GM21367 (cell line): ENCODE results near the gene HSBP1L1.
"Not testable (repeated sequence)": the region's sequence is repeated elsewhere in the genome, so short reads cannot be mapped to it uniquely, and the experiment has no call there.

Experiments
- ATAC-seq: cut with Tn5 transposase; IDR thresholded peaks from one replicate; pipeline ENCODE4 v1.9.1; 2021; ENCODE audit not compliant: unreplicated experiment

Gene HSBP1L1

DNA sequence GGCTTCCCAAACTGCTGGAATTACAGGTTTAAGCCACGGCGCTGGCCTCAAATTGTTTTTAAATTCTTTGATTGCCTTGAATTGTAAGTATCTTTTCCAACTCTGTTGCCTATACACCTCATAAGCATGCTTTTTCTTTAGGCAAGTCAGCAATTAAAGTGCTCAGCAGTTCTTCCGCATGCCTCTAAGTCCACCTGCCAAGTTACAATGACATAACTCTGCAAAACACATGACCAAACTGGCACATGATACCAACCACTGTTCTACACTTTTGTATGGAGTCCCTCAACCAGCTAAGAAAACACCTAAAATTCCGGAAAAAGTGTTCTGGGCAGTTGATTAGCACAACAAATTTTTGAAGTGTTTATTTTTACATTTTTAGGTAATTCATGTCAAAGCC, 18.8 kb downstream of the HSBP1L1 start:
- no peak for ATAC-seq

DNA sequence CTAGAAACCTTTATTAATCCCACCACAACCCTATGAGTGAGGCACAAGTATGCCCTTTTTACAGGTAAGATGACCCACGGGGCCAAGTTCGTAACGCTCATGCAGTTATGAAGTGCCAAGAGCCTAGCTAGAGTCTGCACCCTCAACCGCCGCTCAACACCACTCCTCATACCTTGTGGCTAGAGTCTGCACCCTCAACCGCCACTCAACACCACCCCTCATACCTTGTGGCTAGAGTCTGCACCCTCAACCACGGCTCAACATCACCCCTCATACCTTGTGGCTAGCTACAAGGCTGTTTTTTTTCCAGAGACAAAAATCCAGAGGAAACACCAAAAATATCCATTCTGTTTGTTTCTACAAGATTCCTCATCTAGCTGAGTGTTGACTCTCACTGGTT, 19.4 kb downstream of the HSBP1L1 start:
- ATAC-seq, result no peak

GRCh38 chr18:79985172-79985571, 20.7 kb downstream of the HSBP1L1 start:
- no peak for ATAC-seq

GRCh38 chr18:79986726-79987125, 22.3 kb downstream of the HSBP1L1 start:
- no peak for ATAC-seq

DNA sequence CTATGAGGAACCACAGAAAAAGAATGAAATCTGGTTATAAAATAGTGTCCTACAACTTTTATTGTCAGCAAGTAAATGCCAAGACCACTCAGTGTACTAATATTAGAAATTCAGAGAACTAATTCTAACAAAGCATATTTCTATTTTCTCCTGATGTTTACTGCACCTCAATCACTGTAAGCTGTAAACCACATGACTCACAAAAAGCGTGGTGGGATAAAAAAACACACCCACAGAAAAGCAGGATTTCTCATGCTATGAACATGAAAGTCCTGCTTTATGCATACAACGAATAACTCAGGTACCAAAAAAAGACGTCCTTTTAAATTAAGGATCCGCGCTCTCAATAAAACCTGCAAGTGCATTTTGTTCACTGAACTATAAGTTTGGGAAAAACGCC, 23.1 kb downstream of the HSBP1L1 start:
- no peak for ATAC-seq

DNA sequence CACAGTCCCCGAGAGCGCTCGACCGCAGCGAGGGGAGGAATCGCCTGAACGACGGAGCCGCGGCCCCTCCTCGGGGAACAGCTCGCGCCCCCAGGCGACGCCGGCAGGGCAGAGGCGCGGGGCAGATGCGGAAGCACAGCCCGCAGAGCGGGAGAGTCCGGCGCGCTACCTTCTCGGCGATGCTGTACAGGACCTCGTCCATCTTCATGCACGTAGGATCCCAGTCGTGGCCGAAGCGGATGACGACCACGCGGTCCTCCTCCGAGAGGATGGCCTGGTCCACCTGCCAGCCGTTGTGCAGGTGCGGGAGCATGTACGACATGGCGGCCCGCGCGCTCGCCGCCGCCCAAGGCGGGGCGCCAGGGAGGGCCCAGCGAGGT, 23.6 kb downstream of the HSBP1L1 start:
- ATAC-seq, result peak; percentile 56

DNA sequence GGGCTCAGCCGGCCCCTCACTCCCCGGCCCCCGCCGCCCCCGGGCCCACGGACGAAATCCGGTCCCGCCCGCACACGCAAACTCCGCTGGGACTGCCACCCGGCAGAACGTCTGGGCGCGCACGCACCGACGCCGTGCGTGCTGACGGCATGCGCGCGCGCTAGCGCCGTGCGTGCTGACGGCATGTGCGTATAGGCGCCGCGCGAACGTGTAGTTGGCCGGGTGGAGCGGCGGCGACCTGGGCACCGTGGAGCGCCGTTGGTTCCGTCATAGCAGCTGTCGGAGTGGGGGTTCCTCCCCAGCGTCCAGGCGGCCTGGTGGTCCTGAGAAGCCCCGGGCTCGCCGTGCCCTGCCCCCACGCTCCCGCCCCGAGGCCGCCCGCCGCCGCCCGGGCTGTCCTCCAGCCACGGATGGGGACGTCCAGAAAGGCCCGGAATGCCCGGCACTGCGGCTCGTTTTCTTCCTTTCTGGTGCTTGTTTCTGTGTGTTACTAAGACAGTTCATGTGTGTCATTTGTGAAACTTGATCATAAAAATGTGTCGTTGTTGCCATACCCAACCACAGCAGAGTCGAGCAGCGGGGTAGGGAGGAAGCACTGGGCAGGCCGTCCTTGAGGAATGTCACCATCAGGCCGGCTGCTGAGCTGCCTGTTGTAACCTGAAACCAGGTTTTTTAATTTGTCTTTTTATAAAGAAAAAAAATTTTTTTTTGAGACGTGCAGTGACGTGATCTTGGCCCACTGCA, 24.2 kb downstream of the HSBP1L1 start, which contains the start of gene TXNL4A:
TXNL4A (minus strand) TSS at position 113 of the 744 bp plus-strand sequence. CDS start 171 bp downstream, outside the sequence.
- peak; percentile 94 for ATAC-seq

GRCh38 chr18:79989195-79989497, 24.7 kb downstream of the HSBP1L1 start:
- no peak for ATAC-seq

DNA sequence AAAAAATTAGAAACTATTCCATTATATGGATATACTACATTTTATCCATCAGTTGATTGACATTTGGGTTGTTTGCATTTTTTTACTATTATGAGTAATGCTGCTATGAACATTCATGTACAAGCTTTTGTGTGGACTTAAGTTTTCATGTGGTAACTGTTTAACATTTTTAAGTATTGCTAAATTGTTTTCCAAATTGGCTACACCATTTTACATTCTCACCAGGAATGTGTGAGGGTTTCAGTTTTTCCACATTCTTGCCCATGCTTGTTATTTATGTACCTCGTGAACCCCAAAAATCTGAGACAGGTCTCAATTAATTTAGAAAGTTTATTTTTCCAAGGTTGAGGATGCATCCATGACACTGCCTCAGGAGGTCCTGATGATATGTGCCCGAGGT, 27.1 kb downstream of the HSBP1L1 start:
- no peak for ATAC-seq

DNA sequence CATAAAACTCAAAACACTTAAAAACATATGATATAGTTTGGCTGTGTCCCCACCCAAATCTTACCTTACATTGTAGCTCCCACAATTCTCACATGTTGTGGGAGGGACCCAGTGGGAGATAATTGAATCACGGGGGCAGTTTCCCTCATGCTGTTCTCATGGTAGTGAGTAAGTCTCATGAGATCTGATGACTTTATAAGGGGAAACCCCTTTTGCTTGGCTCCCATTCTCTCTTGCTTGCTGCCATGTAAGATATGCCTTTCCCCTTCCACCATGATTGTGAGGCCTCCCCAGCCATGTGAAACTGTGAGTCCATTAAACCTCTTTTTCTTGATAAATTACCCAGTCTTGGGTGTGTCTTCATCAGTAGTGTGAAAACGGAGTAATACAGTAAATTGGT, 35.3 kb downstream of the HSBP1L1 start:
- not testable (repeated sequence) for ATAC-seq

DNA sequence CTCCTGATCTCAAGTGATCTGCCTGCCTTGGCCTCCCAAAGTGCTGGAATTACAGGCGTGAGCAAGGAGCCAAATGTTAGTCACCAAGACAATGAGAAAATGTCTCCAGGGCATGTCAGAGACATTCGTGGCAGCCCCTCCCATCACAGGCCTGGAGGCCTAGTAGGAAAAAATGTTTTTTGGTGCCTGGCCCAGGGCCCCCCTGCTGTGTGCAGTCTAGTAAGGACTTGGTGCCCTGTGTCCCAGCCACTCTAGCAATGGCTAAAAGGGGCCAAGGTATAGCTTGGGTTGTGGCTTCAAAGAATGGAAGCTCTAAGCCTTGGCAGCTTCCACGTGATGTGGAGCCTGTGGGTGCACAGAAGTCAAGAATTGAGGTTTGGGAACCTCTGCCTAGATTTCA, 36.4 kb downstream of the HSBP1L1 start:
- ATAC-seq, result no peak

DNA sequence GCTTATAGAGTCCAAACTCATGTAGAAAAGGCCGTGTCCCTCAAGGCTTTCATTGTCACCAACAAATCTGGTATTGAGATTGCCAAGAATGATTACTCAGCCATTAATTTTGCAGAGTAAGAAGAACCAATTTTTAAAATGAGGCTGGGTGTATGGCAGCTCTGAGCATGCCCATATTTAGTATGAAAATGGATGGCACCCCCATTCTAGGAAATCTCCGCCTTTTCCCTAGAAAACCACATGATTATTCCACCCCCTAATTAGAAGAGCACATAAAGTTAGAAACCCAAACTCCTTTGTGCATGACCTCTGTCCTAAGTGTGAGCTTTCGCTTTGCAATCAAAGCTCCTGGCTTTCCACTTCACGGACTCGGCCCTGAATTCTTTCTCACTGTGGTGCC, 38.0 kb downstream of the HSBP1L1 start:
- ATAC-seq, result no peak

DNA sequence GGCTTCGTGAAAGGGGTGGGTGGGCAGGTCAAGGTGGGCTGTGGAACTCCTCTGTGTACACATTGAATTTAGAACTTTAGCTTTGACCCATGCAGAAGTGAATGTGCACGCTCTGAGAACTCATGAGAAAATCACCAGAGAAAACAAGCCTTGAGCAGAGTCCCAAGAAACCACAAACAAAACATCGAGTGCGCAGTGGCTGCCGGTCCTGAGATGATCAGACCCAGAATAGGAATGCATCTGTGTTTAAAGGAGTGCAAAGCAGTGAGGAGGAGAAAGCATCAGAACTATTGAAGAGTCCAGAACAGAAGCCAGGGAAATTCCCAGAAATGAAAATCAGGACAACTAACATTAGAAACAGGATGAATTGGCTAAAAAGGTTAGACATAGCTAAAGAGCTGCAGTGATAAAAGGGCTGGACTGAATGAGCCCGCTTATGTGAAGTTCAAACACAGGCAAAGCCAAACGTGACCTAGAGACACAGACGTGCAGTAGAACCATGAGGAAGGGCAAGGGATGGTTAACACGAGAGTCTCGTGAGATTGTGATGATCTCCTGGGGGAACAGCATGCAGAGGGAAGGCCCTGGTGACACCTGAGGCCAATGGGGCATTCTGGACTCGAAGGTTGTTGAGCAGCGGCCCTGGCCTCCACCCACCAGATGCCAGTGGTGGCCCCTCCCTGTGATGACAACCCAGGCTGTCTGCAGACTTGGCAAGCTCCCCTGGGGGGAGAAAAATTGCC, 40.3 kb downstream of the HSBP1L1 start:
- ATAC-seq, result no peak

DNA sequence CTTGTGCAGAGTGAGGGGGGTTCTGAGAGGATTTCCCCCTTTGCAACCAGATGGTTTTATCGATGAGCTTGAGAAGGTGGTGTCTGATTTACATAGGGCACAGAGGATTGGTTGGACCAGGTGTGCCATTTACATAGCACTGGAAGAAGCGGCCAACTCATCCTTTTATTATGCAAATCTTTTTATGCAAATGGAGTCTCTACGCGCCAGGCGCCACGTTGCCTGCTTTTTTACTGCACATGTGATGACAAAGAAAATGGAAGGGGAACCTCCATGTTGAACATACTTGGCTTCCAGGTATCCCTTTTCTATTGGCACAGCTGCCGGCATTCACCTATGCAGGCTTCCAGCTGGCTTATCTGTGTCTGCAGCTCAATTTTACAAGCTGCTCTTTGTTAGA, 42.3 kb downstream of the HSBP1L1 start:
- no peak for ATAC-seq

- no peak for ATAC-seq
Observed at GRCh38 chr18:80009661-80010550, 45.5 kb downstream of the HSBP1L1 start.

DNA sequence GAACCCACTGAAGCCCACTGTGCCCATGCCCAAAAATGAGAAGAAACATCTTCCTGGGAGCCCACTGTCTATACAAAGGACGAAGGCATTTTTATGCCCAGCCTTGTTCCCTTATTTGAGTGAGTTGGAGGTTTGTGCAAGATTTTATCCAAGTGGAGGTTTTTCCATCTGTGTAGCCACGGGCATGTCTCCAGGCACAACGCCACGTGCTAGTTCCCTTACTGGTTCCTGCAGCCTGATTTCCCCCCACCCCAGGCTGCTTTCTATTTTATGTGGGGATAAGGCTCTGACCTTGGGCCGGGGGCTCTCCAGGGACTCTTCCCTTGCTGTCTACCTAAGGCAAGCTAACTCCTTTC, 46.1 kb downstream of the HSBP1L1 start:
- ATAC-seq, result no peak

- ATAC-seq, result not testable (repeated sequence)
Observed at GRCh38 chr18:80011496-80012137, 47.2 kb downstream of the HSBP1L1 start.

GRCh38 chr18:80012714-80013113, 48.3 kb downstream of the HSBP1L1 start:
- no peak for ATAC-seq
